DOHH2 (cell line): ENCODE data around the gene BUB1.
"Not testable (repeated sequence)": the region's sequence is repeated elsewhere in the genome, so short reads cannot be mapped to it uniquely, and the experiment has no call there.

Experiments
- H3F3A ChIP-seq: fragments of 200-600 bp; sonication (generic), shearing (Covaris generic); 2 replicates; pipeline ENCODE4 v1.6.0; 2016; ENCODE audit warnings: antibody characterized with exemption, mild to moderate bottlenecking; ENCODE audit not compliant: control insufficient read depth, insufficient read depth
- H3K27ac ChIP-seq: fragments of 200-600 bp; sonication (generic); 2 replicates; pipeline ENCODE4 v1.5.1; 2014; ENCODE audit warnings: low read depth, mild to moderate bottlenecking, low read length, moderate library complexity
- H3K27me3 ChIP-seq: fragments of 200-600 bp; sonication (generic); 2 replicates; pipeline ENCODE4 v1.6.1; 2014; ENCODE audit warnings: mild to moderate bottlenecking, low read length, mixed read lengths; ENCODE audit not compliant: control insufficient read depth
- H3K36me3 ChIP-seq: fragments of 200-600 bp; sonication (generic); 2 replicates; pipeline ENCODE4 v1.6.1; 2014; ENCODE audit warnings: mild to moderate bottlenecking, low read length, moderate library complexity, mixed read lengths; ENCODE audit not compliant: control insufficient read depth
- H3K4me1 ChIP-seq: fragments of 200-600 bp; sonication (generic); 2 replicates; pipeline ENCODE4 v1.6.1; 2014; ENCODE audit warnings: mild to moderate bottlenecking, low read length, mixed read lengths; ENCODE audit not compliant: control insufficient read depth
- H3K4me2 ChIP-seq: fragments of 200-600 bp; sonication (generic); 2 replicates; pipeline ENCODE4 v1.6.0; 2014; ENCODE audit warnings: mild to moderate bottlenecking, low read length, moderate library complexity
- H3K4me3 ChIP-seq: fragments of 200-600 bp; sonication (generic); 2 replicates; pipeline ENCODE4 v1.5.1; 2014; ENCODE audit warnings: mild to moderate bottlenecking, low read length, mixed read lengths
- H3K79me2 ChIP-seq: fragments of 200-600 bp; sonication (generic); 2 replicates; pipeline ENCODE4 v1.6.1; 2014; ENCODE audit warnings: mild to moderate bottlenecking, low read length, mixed read lengths; ENCODE audit not compliant: control insufficient read depth
- H3K9me2 ChIP-seq: fragments of 200-600 bp; sonication (generic); replicated peaks from 2 replicates; pipeline ENCODE4 v1.6.1; 2014; ENCODE audit warnings: mild to moderate bottlenecking, low read length, mixed read lengths; ENCODE audit not compliant: control insufficient read depth
- H3K9me3 ChIP-seq: fragments of 200-600 bp; sonication (generic); 2 replicates; pipeline ENCODE4 v1.6.1; 2014; ENCODE audit warnings: antibody characterized with exemption, low read length, mixed read lengths; ENCODE audit not compliant: control insufficient read depth, insufficient read depth
- H4K20me1 ChIP-seq: fragments of 200-600 bp; sonication (generic); 2 replicates; pipeline ENCODE4 v1.6.0; 2014; ENCODE audit warnings: low read depth, mild to moderate bottlenecking, antibody characterized with exemption, low read length, moderate library complexity; ENCODE audit not compliant: control insufficient read depth, insufficient read depth

Gene BUB1

DNA sequence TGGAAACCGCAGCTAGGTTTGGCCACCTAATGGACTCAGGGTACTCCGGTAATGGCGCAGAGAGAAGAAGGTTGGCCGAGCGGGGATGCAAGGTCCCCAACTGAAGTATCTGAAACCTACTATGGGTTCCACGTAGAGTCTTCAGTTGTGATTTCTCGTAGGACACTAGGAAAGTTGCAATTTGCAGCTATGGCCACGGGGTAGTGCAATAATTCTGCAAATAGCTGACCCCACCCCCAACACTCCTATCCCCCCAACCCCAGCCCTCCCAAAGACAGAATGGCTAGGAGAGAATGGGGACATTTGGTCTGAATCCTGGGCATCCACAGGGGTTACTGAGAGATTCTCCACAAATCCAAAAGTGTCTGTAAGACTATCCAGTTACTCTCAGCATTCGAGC, 75.7 kb downstream of the BUB1 start:
- not testable (repeated sequence) for H3F3A ChIP-seq, H3K27ac ChIP-seq, H3K9me2 ChIP-seq, H3K9me3 ChIP-seq, H3K4me3 ChIP-seq, H3K79me2 ChIP-seq, H3K4me1 ChIP-seq, H4K20me1 ChIP-seq, H3K4me2 ChIP-seq, H3K27me3 ChIP-seq, H3K36me3 ChIP-seq

DNA sequence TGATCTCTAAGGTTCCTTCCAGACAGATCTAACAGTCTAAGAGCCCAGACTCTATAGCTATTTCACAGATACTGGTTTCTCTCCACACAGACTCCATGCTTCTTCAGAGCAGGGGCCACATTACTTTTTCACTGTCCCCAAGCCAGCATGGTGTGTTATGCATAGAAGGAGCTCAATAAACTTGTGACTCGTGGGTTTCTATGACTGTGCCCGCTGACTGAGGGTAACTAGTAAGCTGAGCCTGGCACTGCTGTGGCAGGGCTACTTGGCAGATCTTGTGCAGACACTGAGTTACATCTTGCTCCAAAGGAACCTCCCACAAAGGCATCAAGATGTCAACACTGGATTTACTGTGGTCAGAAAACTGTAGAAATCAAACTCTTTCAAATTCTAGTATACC, 85.9 kb downstream of the BUB1 start:
- not testable (repeated sequence) for H3K27ac ChIP-seq, H3K36me3 ChIP-seq, H3K4me2 ChIP-seq

DNA sequence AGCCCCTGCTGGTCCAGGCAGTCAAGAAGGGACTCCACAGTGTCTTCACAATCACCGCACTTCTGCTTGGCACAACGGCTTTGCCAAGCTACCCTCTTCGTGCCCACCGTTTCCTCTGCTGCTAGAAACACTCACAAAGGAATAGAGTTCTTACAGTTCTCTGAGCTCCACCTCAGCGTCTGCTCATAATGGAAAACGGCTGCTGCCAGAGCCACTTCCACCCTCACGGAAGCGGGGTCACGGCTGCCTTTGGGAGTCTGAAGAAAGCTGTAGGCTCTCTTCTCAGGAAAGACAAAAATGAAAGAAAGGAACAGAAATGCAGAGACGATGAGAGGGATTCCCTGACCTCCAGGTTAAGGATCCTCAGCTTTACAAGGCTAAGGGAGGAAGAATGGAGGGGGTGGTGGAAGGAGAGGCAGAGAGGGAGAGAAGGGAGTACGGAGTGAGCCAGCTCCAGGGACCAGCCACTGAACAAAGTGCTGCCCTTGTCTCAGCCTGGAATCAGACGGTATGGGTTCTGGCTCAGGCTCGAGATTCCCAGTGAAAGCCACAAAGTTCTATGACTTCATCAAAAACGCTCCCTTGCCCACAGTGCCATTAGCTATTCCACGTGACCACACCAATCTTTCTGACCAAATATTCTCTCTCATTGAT, 88.1 kb downstream of the BUB1 start:
- H3K4me2 ChIP-seq, H3K36me3 ChIP-seq, H3K27ac ChIP-seq, H3K79me2 ChIP-seq, H4K20me1 ChIP-seq, H3K4me3 ChIP-seq, H3F3A ChIP-seq, H3K4me1 ChIP-seq, H3K9me2 ChIP-seq, H3K9me3 ChIP-seq, H3K27me3 ChIP-seq: not testable (repeated sequence)

More for the DNA sequence above, 85.9 kb downstream of the BUB1 start:
- H4K20me1 ChIP-seq, H3K4me3 ChIP-seq, H3F3A ChIP-seq, H3K4me1 ChIP-seq, H3K9me3 ChIP-seq, H3K79me2 ChIP-seq, H3K27me3 ChIP-seq, H3K9me2 ChIP-seq: not testable (repeated sequence)

DNA sequence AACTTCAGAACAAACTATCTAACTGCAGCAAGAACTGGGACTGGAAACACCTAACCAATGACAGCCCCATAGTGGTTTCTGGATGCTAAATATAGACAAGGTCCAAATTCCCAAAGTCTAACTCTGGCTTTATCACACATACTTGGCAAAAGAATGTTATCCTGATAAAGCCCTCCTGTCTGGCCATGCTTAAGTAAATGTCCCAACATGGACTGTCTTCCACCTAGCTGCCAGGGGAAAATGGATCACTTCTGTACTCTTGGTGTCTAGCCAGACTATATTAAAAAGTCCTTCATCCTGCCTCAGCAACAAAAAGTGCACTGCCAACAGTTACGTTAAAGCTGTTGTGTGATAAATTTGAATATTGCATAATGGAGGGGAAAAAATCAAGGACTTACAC, 89.3 kb downstream of the BUB1 start:
- H3K79me2 ChIP-seq, H3K4me2 ChIP-seq, H3K9me3 ChIP-seq, H3K4me3 ChIP-seq, H3K9me2 ChIP-seq, H3K27ac ChIP-seq, H3F3A ChIP-seq, H3K27me3 ChIP-seq, H4K20me1 ChIP-seq, H3K4me1 ChIP-seq, H3K36me3 ChIP-seq: not testable (repeated sequence)
